NCI-H524 treated with DMSO at 0.1 percent for 48 hours (cell line): Measurements from ENCODE around the gene MMP19.
"Not testable (repeated sequence)": the region's sequence is repeated elsewhere in the genome, so short reads cannot be mapped to it uniquely, and the experiment has no call there.

Experiments used
- DNase-seq: peaks from one replicate; lab custom pipeline; 2025; lab: John Stamatoyannopoulos, UW

The MMP19 gene

GRCh38 chr12:55842681-55843429, at the start of gene MMP19:
Gene MMP19, minus strand, starts transcription at chr12:55842936. Its CDS starts 106 bp downstream, at chr12:55842830.
- no peak for DNase-seq

- DNase-seq = no peak
Observed at GRCh38 chr12:55891310-55891709, 48.6 kb upstream of the MMP19 start.

GRCh38 chr12:55885113-55885512, 42.4 kb upstream of the MMP19 start:
- DNase-seq = no peak

GRCh38 chr12:55877824-55878223, 35.1 kb upstream of the MMP19 start:
- DNase-seq = no peak

GRCh38 chr12:55875704-55876467, 33.1 kb upstream of the MMP19 start:
- no peak for DNase-seq

GRCh38 chr12:55874443-55874842, 31.7 kb upstream of the MMP19 start:
- DNase-seq = no peak

- not testable (repeated sequence) for DNase-seq
Observed at GRCh38 chr12:55866454-55867004, 23.8 kb upstream of the MMP19 start.

- DNase-seq = no peak
Observed at GRCh38 chr12:55865327-55865726, 22.6 kb upstream of the MMP19 start.

- not testable (repeated sequence) for DNase-seq
Observed at GRCh38 chr12:55862931-55863330, 20.2 kb upstream of the MMP19 start.

- DNase-seq = no peak
Observed at GRCh38 chr12:55862286-55862685, 19.6 kb upstream of the MMP19 start.

- DNase-seq = no peak
Observed at GRCh38 chr12:55861871-55862270, 19.1 kb upstream of the MMP19 start.

- no peak for DNase-seq
Observed at GRCh38 chr12:55861396-55861795, 18.7 kb upstream of the MMP19 start.

- no peak for DNase-seq
Observed at GRCh38 chr12:55852740-55853139, 10.0 kb upstream of the MMP19 start.

GRCh38 chr12:55850893-55851292, 8.2 kb upstream of the MMP19 start:
- no peak for DNase-seq

GRCh38 chr12:55850401-55850800, 7.7 kb upstream of the MMP19 start:
- DNase-seq = no peak

GRCh38 chr12:55849616-55850343, 7.0 kb upstream of the MMP19 start:
- no peak for DNase-seq

- no peak for DNase-seq
Observed at GRCh38 chr12:55847603-55848291, 5.0 kb upstream of the MMP19 start.

GRCh38 chr12:55847033-55847432, 4.3 kb upstream of the MMP19 start:
- no peak for DNase-seq

GRCh38 chr12:55845785-55846496, 3.2 kb upstream of the MMP19 start:
- DNase-seq = no peak

GRCh38 chr12:55845361-55845760, 2.6 kb upstream of the MMP19 start:
- no peak for DNase-seq

- DNase-seq = no peak
Observed at GRCh38 chr12:55844961-55845360, 2.2 kb upstream of the MMP19 start.
